M059J (cell line): ENCODE data around the gene WWOX. TPM values are rescaled to one million over a fixed set of nuclear protein-coding genes. Genes with fewer than 3 reads are reported as not detected.

Experiments
- DNase-seq: peaks from one replicate; pipeline ENCODE4 v3.0.0-alpha.2; 2012; ENCODE audit warnings: low read depth
- total RNA-seq: library from RNA; depleted of rRNA; stranded (reverse); fragments of >200 nt; shearing (Covaris generic); gene quantifications from 2 replicates; pipeline ENCODE4 v1.2.3, GENCODE V29; 2014

The WWOX gene
- total RNA-seq, 1 experiment from 2014 or later: 13.7 TPM

- DNase-seq: no peak
These were observed 126.5 kb downstream of the WWOX start for GRCh38 chr16:78225919-78226318.

GRCh38 chr16:78227855-78228254 is 128.4 kb downstream of the WWOX start:
- DNase-seq: no peak

- no peak for DNase-seq
These were observed 129.2 kb downstream of the WWOX start for GRCh38 chr16:78228704-78229103.

- DNase-seq: peak; percentile 55
These were observed 131.4 kb downstream of the WWOX start for GRCh38 chr16:78230832-78231231.

DNA sequence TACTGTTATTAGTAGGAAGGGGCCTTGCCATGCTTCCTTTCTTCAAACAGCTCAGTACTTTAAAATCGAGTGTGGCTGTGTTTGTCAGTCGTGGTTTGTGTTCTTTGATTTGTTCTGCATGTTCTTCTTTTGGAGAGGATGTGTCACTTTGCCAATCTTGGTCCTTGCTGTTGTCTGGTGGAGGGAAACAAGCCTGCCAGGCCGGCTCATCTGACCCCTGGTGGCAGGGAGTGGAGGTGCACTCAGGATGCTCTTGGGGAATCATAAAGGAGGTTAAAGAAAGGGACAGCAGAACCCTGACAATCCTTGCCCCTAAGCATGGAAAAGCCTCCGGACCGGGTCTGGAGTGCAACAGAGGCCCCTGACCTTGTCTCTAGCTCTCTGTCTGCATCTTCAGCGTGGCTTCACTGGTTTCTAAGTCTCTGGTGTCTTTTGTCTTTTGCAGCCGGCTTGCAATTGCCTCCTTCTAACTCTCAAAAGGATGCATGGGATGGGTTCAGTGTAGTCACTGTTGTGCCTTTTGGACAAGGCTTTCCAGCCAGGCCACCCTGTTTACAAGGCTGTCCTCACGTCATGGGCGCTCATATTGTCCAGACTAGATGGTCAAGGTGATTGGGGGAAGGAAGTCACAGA is 135.8 kb downstream of the WWOX start:
- DNase-seq: peak; percentile 32

- no peak for DNase-seq
These were observed 136.4 kb downstream of the WWOX start for GRCh38 chr16:78235876-78236275.

GRCh38 chr16:78237841-78238240 is 138.4 kb downstream of the WWOX start:
- DNase-seq: no peak

GRCh38 chr16:78240459-78241222 is 141.2 kb downstream of the WWOX start:
- no peak for DNase-seq

DNA sequence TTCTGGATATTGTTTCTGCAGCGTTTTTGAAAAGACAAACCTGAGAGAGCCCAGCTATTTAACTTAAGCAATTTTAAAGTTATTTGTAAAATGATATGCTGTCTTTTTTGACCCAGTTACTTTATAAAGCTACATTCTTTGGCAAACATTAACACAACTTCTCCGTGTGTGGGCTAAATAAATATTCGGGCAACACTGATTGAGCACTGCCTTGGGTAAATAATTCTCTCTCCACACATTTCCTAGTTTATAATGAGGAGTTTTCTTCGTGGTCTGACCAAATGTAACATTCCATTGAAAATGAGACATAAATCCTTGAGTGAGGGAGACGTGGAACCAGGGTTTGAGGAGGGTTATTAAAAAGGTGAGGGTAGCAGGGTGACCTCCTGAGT is 142.8 kb downstream of the WWOX start:
- DNase-seq: no peak

DNA sequence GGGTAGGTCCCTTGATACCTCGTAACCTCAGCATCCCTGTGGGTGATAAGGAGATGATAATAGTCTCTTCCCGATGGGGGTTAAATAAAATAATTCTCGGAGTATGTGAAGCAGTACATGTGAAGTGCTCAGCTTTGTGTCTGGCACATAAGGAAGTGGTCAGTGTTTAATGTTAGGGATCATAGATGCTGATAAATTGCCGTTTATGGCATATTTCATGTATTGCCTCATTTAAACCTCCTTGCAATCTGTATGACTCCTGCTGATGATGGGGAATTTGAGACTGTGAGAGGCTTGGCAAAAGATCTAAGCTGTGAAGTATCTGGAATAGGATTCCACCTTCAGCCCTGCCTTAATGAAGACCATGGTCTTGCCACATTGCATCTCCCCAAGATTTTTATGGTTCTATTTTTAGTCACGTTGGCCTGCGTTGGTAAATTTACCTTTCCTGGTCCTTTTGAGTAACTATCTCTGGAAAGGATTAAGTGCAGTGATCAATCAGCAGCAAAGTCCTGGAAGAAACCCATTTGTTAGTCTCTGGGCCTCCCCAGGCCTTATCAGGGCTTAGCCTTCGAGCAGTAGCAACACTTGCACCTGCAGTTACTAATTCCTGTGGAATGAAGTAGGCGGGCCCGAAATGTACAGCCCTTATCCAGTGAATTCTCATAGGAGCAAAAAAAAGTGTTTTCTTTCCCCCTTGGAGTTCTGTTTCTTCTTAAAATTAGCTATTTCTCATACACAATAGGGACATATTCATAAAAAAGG is 144.9 kb downstream of the WWOX start:
- no peak for DNase-seq

GRCh38 chr16:78246559-78246958 is 147.1 kb downstream of the WWOX start:
- no peak for DNase-seq

DNA sequence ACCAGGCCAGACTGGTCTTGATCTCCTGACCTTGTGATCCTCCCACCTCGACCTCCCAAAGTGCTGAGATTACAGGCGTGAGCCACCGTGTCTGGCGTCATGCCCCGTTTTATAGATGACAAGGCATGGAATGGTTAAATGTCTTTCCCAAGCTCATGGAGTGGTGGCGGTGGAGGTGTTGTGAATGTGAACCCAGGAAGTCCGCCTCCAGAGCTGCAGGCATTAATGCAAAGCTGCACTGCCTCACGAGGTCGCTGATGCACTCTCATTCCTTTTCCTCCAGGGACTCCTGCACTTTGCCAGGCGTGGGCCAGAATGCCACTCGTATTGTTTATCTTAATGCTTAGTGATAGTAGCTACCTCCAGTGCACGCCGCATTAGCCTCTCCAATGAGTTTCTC is 149.6 kb downstream of the WWOX start:
- no peak for DNase-seq

GRCh38 chr16:78249832-78250231 is 150.4 kb downstream of the WWOX start:
- DNase-seq: no peak

- no peak for DNase-seq
These were observed 151.7 kb downstream of the WWOX start for GRCh38 chr16:78251115-78251514.

DNA sequence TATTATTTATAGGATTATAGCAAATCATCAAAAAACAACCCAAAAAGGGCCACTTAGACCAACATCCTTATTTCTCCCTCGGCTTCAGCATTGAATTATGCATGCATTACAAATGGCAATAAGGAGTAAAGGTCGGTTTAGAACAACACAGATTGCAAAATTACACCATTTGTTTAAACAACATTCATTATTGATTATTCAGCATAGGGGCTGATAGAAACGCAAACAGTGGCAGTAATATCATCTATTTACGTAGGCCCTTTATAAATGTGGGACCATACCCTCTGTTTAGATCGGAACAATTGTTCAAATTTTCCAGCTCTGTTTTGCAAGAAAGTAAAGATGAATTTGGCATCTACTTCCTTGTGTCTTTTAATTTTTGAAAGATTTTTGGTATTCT is 153.3 kb downstream of the WWOX start:
- no peak for DNase-seq

GRCh38 chr16:78254841-78255240 is 155.4 kb downstream of the WWOX start:
- no peak for DNase-seq

DNA sequence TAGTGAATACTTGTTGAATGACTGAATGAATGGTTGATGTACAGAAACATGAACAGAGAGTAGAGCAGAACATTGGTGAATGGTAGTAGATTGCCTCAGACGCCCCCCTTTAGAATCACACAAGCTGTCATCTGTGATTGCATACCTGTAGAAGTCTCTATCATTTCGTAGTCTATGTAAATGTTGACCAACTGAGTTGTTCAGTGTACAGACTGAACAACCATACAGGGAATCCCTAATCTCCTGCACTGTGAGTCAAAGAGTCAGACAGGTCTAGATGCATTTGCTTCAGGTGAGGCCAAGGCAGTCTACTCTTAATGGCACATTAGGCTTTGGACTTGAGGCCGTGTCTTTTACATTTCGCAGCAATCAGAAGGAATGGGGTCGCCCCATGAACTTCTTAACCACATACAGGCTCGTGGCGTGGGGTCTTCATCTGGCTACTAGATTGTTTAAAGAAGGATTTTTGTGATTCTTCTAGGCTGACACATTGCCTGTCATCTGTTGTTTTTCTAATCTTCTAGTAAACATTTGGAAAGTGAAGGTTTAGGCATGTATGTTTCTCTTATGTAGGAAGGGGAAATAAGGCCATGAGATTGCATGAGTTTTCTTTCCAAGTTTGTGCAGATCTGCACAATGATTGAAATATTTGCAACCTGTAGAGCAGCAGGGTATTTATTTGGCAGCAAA is 157.4 kb downstream of the WWOX start:
- no peak for DNase-seq

DNA sequence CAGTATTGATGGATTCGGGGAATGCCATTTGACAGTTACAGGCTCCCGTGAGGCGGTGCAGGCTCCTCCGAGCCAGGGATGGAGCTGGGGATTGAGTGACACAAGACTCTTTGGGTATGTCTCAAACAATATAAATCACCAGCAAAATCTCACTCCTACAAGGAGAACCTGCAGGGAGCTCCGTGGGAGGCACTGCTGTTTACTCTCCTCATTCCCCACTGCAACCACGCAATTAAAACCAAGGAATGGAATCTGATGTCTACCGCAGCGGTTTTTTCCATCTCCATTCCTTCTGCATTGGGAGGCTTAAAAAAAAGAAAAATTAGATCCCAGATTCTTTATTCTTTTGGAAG is 157.9 kb downstream of the WWOX start:
- DNase-seq: peak; percentile 58

DNA sequence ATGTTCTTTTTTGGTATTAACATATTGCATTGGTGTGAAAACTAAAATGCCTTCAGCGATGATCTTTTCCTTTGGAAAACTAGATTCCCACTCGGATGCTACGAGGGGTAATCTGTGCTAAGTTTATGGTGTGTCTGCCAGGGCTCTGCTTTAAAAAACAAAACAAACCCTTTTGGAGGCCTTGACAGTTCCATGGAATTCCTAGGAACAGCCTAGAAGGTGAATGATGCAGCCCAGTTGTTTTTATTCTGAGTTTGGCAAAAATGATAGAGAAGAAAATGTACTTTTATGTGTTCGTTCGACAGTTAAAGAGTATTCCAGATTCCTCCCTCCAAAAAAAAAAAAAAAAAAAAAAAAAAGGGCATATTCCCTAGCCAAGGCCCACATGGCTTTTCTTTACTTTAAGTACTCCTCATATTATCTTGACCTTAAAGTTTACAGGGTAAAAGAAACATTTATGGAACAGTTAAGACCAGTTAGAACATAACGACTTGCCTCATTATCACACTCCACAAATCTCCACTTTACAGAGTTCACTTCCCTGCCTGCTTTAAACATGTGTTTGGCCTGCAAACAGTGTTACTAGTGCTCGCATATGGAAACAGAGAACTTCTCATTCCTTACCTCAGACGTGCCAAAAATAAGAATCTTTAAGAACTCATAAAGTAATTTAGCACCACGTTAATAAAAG is 159.1 kb downstream of the WWOX start:
- no peak for DNase-seq

- DNase-seq: no peak
These were observed 160.4 kb downstream of the WWOX start for GRCh38 chr16:78259873-78260272.

GRCh38 chr16:78264642-78265041 is 165.2 kb downstream of the WWOX start:
- no peak for DNase-seq

- no peak for DNase-seq
These were observed 169.8 kb downstream of the WWOX start for GRCh38 chr16:78269256-78269655.
